GM19438 (cell line): ENCODE results near the gene TMOD1.

ENCODE experiments used
- ATAC-seq: cut with Tn5 transposase; IDR thresholded peaks from one replicate; pipeline ENCODE4 v1.9.1; 2021; ENCODE audit warnings: low read depth; ENCODE audit not compliant: unreplicated experiment

Gene TMOD1

DNA sequence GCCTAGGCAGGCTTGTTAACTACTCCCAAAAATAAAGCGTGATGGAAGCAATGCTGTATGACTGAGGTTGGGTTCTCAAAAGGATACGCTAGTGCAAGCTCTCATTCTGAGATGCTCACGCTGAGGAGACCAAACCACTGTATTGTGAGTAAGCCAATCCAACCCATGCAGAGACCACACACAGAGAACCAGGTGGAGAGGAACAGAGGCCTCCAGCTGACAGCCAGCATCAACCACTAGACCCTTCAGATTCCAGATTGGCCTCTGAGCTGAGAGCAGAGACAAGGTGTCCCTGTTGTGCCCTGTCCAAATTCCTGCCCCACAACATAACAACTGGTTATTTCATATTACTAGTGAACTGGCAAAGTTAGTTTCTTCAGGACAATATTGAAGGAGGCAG lies 127.2 kb downstream of the TMOD1 start:
- no peak for ATAC-seq

GRCh38 chr9:97629156-97629555 lies 127.7 kb downstream of the TMOD1 start:
- no peak for ATAC-seq

- ATAC-seq = no peak
These were observed 129.1 kb downstream of the TMOD1 start for GRCh38 chr9:97630591-97630990.

GRCh38 chr9:97632248-97632984 lies 130.9 kb downstream of the TMOD1 start:
- ATAC-seq = peak; percentile 9

GRCh38 chr9:97632985-97633858 lies 131.8 kb downstream of the TMOD1 start, which contains the start of the genes NCBP1 and TSTD2:
NCBP1 (plus strand) TSS chr9:97633821; CDS start chr9:97633882, 61 bp downstream.
TSTD2 (minus strand) TSS chr9:97633368; CDS start chr9:97627562, 5,806 bp downstream.
- ATAC-seq = peak; percentile 85

GRCh38 chr9:97633859-97634490 lies 132.5 kb downstream of the TMOD1 start:
- peak; percentile 5 for ATAC-seq

DNA sequence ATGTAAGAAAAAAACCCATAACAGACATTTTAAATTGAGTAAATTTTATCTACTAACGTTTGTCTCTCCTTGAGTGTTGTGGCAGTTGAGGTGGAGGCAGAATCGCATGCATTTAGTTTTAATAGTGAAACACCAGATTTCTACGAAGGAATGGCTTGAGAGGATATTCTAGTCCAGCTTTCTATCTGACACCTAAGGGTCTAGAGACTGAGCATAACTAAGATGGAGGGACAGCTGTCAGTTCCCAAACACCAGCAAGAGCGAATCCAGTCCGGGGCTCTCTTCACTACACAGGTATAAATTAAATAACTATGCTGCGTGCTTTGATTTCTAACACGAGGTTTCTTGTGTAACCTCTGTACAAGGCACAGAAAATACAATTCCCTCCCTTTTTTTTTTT lies 133.6 kb downstream of the TMOD1 start:
- no peak for ATAC-seq

GRCh38 chr9:97636903-97637302 lies 135.4 kb downstream of the TMOD1 start:
- ATAC-seq = no peak

DNA sequence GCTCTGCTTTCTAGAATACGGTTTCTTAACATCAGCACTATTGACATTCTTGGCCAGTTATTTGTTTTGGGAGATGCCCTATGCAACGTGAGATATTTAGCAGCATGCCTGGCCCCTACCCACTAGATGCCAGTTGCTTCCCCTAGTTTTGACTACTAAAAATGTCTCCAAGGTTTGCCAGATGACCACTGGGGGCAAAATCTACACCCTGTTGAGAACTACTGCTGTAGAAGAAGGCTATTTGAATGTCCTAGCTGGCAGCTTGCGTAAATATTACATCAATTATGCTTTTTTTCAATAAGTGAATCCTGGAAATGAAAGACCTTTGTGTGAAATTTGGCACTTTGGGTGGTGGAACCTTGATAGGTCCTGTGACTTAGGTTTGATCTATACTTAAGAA lies 137.2 kb downstream of the TMOD1 start:
- no peak for ATAC-seq

GRCh38 chr9:97640325-97640724 lies 138.9 kb downstream of the TMOD1 start:
- no peak for ATAC-seq

- ATAC-seq = no peak
These were observed 144.3 kb downstream of the TMOD1 start for GRCh38 chr9:97645720-97646119.

DNA sequence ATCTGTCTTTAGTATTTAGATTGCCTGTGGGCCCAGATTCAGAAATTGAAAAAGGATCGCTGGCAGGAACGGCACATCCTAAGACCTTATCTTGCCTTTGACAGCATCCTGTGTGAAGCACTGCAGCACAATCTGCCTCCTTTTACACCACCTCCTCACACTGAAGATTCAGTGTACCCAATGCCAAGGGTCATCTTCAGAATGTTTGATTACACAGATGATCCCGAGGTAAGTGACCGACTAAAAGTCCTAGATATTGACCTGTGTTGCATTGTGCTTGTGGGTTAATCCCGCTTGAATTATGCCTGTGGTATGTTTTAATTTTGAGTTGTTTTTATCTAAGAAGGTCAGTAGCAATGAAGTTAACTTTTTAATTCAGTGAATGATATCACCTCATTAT lies 146.5 kb downstream of the TMOD1 start:
- no peak for ATAC-seq
